Esophagus squamous epithelium (tissue), 4 donors: ENCODE data around the gene SLC12A7.

Experiments used
- CTCF ChIP-seq, 6 experiments: fragments of 450-650 bp in 4 of 6; fragments of 200-600 bp in 2 of 6; sonication (generic) in 2 of 6; IDR thresholded peaks; one replicate each; pipeline ENCODE4 v1.5.1; 2016 to 2019; ENCODE audit warnings: antibody characterized with exemption in 6 of 6, mild to moderate bottlenecking in 4 of 6, moderate library complexity in 4 of 6
- POLR2A ChIP-seq, 4 donors: fragments of 450-650 bp; IDR thresholded peaks; one replicate each; pipeline ENCODE4 v1.6.1; 2017; ENCODE audit warnings: antibody characterized with exemption in 4 of 4, mild to moderate bottlenecking in 4 of 4, moderate library complexity in 3 of 4

GRCh38 chr5:1079486-1079885, 32.4 kb downstream of the SLC12A7 start:
- no peak for TF ChIP-seq CTCF (IDR thresholded peaks at IDR 0.05)
- TF ChIP-seq POLR2A (IDR thresholded peaks at IDR 0.05): no peak
